GM12878 (cell line): ENCODE measurements around the gene MYO19. TPM values are rescaled to one million over a fixed set of nuclear protein-coding genes. Genes with fewer than 3 reads are reported as not detected.

Experiments used
- ATAC-seq: fragments of 200-7000 bp; cut with Tn5 transposase; 3 replicates; pipeline ENCODE4 v1.9.1; 2020; ENCODE audit warnings: mild to moderate bottlenecking, moderate library complexity
- BruUV-seq: library from RNA; stranded (reverse); fragments of 400-500 nt; replicated peaks from 2 replicates; lab custom pipeline; 2021; lab: Mats Ljungman, UMichigan
- CTCF ChIA-PET: fragments of 300-600 bp; sonication (Branson Sonifier 250); formaldehyde crosslinking; extraction: SDS; loops from one replicate; lab custom pipeline; 2021; ENCODE audit warnings: inconsistent platforms; lab: Yijun Ruan, JAX
- POLR2A ChIA-PET: fragments of 350-600 bp; formaldehyde crosslinking; extraction: SDS; loops from one replicate; lab custom pipeline; 2021; ENCODE audit warnings: inconsistent platforms; lab: Charles Lee
- RAD21 ChIA-PET: fragments of 300-600 bp; sonication (Branson Sonifier 250); formaldehyde crosslinking; loops from one replicate; lab custom pipeline; 2023; ENCODE audit warnings: antibody characterized with exemption; ENCODE audit not compliant: unreplicated experiment; lab: Charles Lee
- SMC1A ChIA-PET: fragments of 300-600 bp; sonication (Branson Sonifier 250); formaldehyde crosslinking; loops from one replicate; lab custom pipeline; 2023; ENCODE audit not compliant: unreplicated experiment, uncharacterized antibody; lab: Charles Lee
- DNase-seq: peaks from one replicate; pipeline ENCODE4 v3.0.0-alpha.2; 2011; ENCODE audit warnings: low read depth, low spot score
- FAIRE-seq: peaks from 3 replicates; lab custom pipeline; 2011; peaks lifted over from hg19 to GRCh38; lab: Jason Lieb, UNC
- H2AFZ ChIP-seq: 2 replicates; pipeline ENCODE4 v1.6.0; 2011; ENCODE audit warnings: low read depth, low read length, control low read depth; ENCODE audit not compliant: control insufficient read depth
- H3K27ac ChIP-seq: 2 replicates; pipeline ENCODE4 v1.5.1; 2011; ENCODE audit warnings: control low read depth; ENCODE audit not compliant: control insufficient read depth, insufficient read depth
- H3K27me3 ChIP-seq, 2 experiments: replicated peaks in 1 of 2; 2 replicates each; pipeline versions ENCODE4 v1.6.0 to v1.6.1; 2011; ENCODE audit warnings: low read length in 1 of 2; ENCODE audit not compliant: control insufficient read depth in 2 of 2, insufficient read depth in 2 of 2
- H3K36me3 ChIP-seq, 2 experiments: 2 replicates each; pipeline ENCODE4 v1.5.1; 2011; ENCODE audit warnings: low read length in 1 of 2; ENCODE audit not compliant: control insufficient read depth in 2 of 2, insufficient read depth in 2 of 2
- H3K4me1 ChIP-seq: 2 replicates; pipeline ENCODE4 v1.6.1; 2011; ENCODE audit warnings: mild to moderate bottlenecking, low read length, moderate library complexity, mixed read lengths; ENCODE audit not compliant: control insufficient read depth, insufficient read depth
- H3K4me2 ChIP-seq: 2 replicates; pipeline ENCODE4 v1.6.0; 2011; ENCODE audit warnings: control low read depth; ENCODE audit not compliant: control insufficient read depth, insufficient read depth
- H3K4me3 ChIP-seq: fragments of 200-600 bp; sonication (generic); 2 replicates; pipeline ENCODE4 v1.5.1; 2016
- H3K79me2 ChIP-seq: 2 replicates; pipeline ENCODE4 v1.6.0; 2011; ENCODE audit warnings: low read length; ENCODE audit not compliant: control insufficient read depth, insufficient read depth
- H3K9ac ChIP-seq: 2 replicates; pipeline ENCODE4 v1.8.0; 2011; ENCODE audit warnings: low read length, control low read depth, mixed read lengths; ENCODE audit not compliant: control insufficient read depth, insufficient read depth
- H3K9me3 ChIP-seq: replicated peaks from 3 replicates; pipeline ENCODE4 v1.5.1; 2011; ENCODE audit warnings: mild to moderate bottlenecking, low read length; ENCODE audit not compliant: control insufficient read depth, insufficient read depth
- H4K20me1 ChIP-seq: 2 replicates; pipeline ENCODE4 v1.6.0; 2011; ENCODE audit not compliant: control insufficient read depth, insufficient read depth
- CHD2 ChIP-seq: IDR thresholded peaks from 2 replicates; pipeline ENCODE4 v1.6.1; 2011; ENCODE audit warnings: low read depth, low read length, improper control_type of control experiment, borderline replicate concordance
- CREB1 ChIP-seq: IDR thresholded peaks from 2 replicates; pipeline ENCODE4 v1.6.1; 2012; ENCODE audit warnings: low read depth, mild to moderate bottlenecking, inconsistent platforms
- EP300 ChIP-seq, 2 experiments: fragments of 150-350 bp in 1 of 2; IDR thresholded peaks; 2 replicates each; pipeline ENCODE4 v1.6.1; 2011 to 2012; ENCODE audit warnings: low read depth in 2 of 2, low read length in 2 of 2, borderline replicate concordance in 1 of 2, improper control_type of control experiment in 1 of 2, inconsistent platforms in 1 of 2; ENCODE audit not compliant: control insufficient read depth in 1 of 2
- GATAD2B ChIP-seq: fragments of 450-650 bp; conservative IDR thresholded peaks from 2 replicates; pipeline ENCODE4 v1.6.1; 2017; ENCODE audit warnings: low read depth, mild to moderate bottlenecking, moderate library complexity
- NBN ChIP-seq: fragments of 450-650 bp; IDR thresholded peaks from 2 replicates; pipeline ENCODE4 v1.6.1; 2016
- PML ChIP-seq: IDR thresholded peaks from 2 replicates; pipeline ENCODE4 v1.6.1; 2012; ENCODE audit warnings: low read length, inconsistent platforms
- RB1 ChIP-seq: fragments of 450-650 bp; formaldehyde crosslinking; IDR thresholded peaks from 2 replicates; pipeline ENCODE4 v1.6.1; 2017; ENCODE audit warnings: mild to moderate bottlenecking, borderline replicate concordance
- RFX5 ChIP-seq: IDR thresholded peaks from 2 replicates; pipeline ENCODE4 v1.6.1; 2011; ENCODE audit warnings: low read depth, low read length, improper control_type of control experiment
- SIN3A ChIP-seq: IDR thresholded peaks from 2 replicates; pipeline ENCODE4 v1.6.1; 2012; ENCODE audit warnings: low read depth, low read length, improper control_type of control experiment
- ZNF24 ChIP-seq: fragments of 450-650 bp; IDR thresholded peaks from 2 replicates; pipeline ENCODE4 v1.6.1; 2017; ENCODE audit warnings: antibody characterized with exemption, mild to moderate bottlenecking
- in situ Hi-C: fragments of 300-500 bp; cut with MboI; formaldehyde crosslinking; loops from 9 replicates; pipeline ENCODE4 v1.14.3; 2018; ENCODE audit warnings: mixed read lengths
- intact Hi-C: fragments of 100-400 bp; cut with micrococcal nuclease; formaldehyde crosslinking; loops from one replicate; pipeline ENCODE4 v1.14.2; 2022; ENCODE audit not compliant: unreplicated experiment
- polyA plus RNA-seq, 11 experiments: library from polyadenylated mRNA; depleted of rRNA in 4 of 11; unstranded in 6 of 11; stranded (reverse) in 5 of 11; fragments of >200 nt; fragmentation: Nextera tagmentation in 4 of 11; fragmentation: Illumina TruSeq in 1 of 11; extraction: Ambion mirVana in 4 of 11; extraction: Trizol in 1 of 11; gene quantifications; 1 replicate in 1 of 11; 2 replicates in 10 of 11; pipeline versions ENCODE4 v1.2.1 to v1.2.3, GENCODE V29; 2011 to 2016; ENCODE audit warnings: inconsistent platforms in 2 of 11, missing spikeins in 2 of 11, low read depth in 1 of 11
- total RNA-seq, 4 experiments: library from RNA; depleted of rRNA in 3 of 4; stranded (reverse); fragments of >200 nt in 3 of 4; fragmentation: Illumina TruSeq in 1 of 4; extraction: Trizol in 1 of 4; gene quantifications; 2 replicates each; pipeline versions ENCODE4 v1.2.1 to v1.2.3, GENCODE V29; 2013 to 2021
- TF ChIP-seq, protein P1 (sequence below): fragments of 450-650 bp; IDR thresholded peaks from 2 replicates; pipeline ENCODE4 v1.6.1; 2014; ENCODE audit warnings: mild to moderate bottlenecking

Gene MYO19
- total and polyA plus RNA-seq, 10 of the 15 experiments (the other 5 are each of a cell fraction or from before 2014, with no cell fraction given), result 11.4 to 103 (median 67.1) TPM

DNA sequence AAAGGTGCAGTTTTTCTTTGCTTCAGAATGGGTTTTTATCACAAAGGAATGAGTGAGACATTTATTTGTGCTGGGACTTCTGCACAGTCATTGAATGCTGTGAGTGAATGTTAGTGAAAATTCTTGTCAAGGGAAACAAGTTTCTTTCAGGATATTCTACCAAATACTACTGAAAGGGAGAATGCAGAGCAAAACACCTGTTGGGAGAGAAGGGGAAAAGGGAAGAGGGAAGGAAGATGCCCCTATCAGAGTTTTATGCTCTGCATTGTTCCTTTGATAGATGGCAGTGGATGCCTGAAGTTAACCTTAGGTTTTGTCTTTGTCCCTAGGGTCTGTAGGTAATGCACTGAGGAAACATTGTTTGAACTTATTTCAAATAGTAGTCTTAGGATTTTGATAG, 13.1 kb upstream of the MYO19 start:
- ChIA-PET SMC1A (interaction anchor here (1.6 kb wide), 1 partner anchor 18 kb away, joined by 3 read pairs; no protein-coding TSS in a partner anchor), CTCF (interaction anchor here (4.6 kb wide), 1 partner anchor 55 kb away, joined by 34 read pairs; the partner anchor contains the start of gene MRM1), POLR2A (interaction anchor here (0.6 to 4.9 kb wide), 4 partner anchors 11 to 54 kb away, joined by 3 to 28 read pairs (median 4); partner anchors contain the start of gene MRM1), RAD21 (no interaction called here)
- in situ Hi-C loops (no loop called here), intact Hi-C loops (loop anchor here (5.0 kb wide), 1 partner anchor 55 kb away; the partner anchor contains the start of gene MRM1)
- Histone ChIP-seq H3K4me1 (peaks cover 16% of the 10 kb centered on the region; the same call in 1 of the 2 replicates), H3K4me3 (no peak overlapping the region; the same call in 1 of the 2 replicates), H2AFZ (no peak overlapping the region), H3K36me3 (no peaks in the 10 kb centered on the region; a peak in 1 of 4 replicates), H3K9me3 (no peaks in the 10 kb centered on the region), H3K79me2 (peaks cover 62% of the 10 kb centered on the region), H3K9ac (no peak overlapping the region), H3K27me3 (no peaks in the 10 kb centered on the region), H4K20me1 (no peaks in the 10 kb centered on the region; the same call in 1 of the 2 replicates), H3K27ac (no peak overlapping the region), H3K4me2 (peak overlapping the region; percentile 39; the same call in 1 of the 2 replicates)
- FAIRE-seq, result no peak
- no peak for ATAC-seq
- TF ChIP-seq ZNF24 (no peak), CHD2 (no peak), RB1 (no peak), GATAD2B (no peak), CREB1 (no peak), NBN (no peak), PML (no peak), EP300 (IDR thresholded peaks at IDR 0.05; ENCODE audit: borderline replicate concordance in 1 of 2, control insufficient read depth in 1 of 2, low read depth in 2 of 2, low read length in 2 of 2) (no peak), SIN3A (no peak), RFX5 (no peak)
- TF ChIP-seq, protein P1, sequence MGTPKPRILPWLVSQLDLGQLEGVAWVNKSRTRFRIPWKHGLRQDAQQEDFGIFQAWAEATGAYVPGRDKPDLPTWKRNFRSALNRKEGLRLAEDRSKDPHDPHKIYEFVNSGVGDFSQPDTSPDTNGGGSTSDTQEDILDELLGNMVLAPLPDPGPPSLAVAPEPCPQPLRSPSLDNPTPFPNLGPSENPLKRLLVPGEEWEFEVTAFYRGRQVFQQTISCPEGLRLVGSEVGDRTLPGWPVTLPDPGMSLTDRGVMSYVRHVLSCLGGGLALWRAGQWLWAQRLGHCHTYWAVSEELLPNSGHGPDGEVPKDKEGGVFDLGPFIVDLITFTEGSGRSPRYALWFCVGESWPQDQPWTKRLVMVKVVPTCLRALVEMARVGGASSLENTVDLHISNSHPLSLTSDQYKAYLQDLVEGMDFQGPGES, result no peak
- no peak for DNase-seq
- BruUV-seq, result no TSS peak
